Left hindlimb (tissue), 1 donor: ENCODE results near the gene SPDYE6.
A peak's percentile ranks its signal among the peaks of the same experiment; 100 is the strongest.
"Not testable (repeated sequence)": the region's sequence is repeated elsewhere in the genome, so short reads cannot be mapped to it uniquely, and the experiment has no call there.

Experiments
- DNase-seq: peaks from one replicate; pipeline ENCODE4 v3.0.0-alpha.2; 2018

The SPDYE6 gene

GRCh38 chr7:102363549-102364393 lies 7.5 kb upstream of the SPDYE6 start:
- DNase-seq = peak; percentile 98

- DNase-seq = not testable (repeated sequence)
Observed at GRCh38 chr7:102346983-102347382, 9.3 kb downstream of the SPDYE6 start.

DNA sequence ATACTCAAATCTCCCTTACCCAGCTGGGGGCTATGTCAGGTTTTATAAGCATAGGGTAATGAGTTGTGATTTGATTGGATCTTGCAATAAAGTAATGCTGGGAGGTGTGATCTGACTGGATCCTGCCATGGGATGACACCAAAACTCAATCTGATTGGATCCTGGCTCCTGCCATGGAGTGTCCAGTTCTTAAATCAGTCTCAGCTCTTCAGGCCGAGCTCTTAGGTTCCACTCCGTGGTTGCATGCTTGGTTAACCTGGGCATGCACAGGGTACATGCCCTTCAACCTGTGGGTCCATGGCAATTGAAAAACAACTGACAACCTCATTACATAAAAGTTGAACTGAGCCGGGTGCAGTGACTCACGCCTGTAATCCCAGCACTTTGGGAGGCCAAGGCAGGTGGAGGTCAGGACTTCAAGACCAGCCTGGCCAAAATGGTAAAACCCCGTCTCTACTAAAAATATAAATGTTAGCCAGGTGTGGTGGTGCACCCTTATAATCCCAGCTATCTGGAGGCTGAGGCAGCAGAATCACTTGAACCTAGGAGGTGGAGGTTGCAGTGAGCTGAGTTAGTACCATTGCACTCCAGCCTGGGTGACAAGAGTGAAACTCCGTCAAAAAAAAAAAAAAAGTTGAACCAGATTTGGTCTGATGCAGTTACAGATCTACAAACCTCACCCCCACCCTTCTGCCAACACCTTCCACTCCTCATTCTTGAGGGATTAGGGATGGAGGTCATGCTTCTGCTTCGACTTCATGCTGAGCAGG lies 15.5 kb downstream of the SPDYE6 start:
- DNase-seq = not testable (repeated sequence)

DNA sequence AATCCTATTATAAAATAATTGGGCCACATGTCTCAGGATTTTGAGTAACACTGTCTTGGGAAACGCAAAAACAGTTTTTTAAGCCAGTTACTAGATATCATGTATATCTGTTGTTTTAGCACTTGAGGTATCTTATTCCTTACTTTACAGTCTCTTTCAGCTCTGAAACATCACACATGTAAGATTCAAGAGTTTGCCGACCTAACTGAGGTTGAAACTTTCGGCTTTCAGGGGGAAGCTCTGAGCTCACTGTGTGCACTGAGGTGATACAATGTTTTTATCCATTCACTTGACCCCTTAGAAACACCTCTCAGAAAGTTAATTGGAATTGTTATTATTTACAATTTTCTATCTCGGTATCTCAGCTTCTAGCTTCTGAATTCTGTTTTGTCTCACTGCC lies 18.8 kb downstream of the SPDYE6 start:
- not testable (repeated sequence) for DNase-seq

DNA sequence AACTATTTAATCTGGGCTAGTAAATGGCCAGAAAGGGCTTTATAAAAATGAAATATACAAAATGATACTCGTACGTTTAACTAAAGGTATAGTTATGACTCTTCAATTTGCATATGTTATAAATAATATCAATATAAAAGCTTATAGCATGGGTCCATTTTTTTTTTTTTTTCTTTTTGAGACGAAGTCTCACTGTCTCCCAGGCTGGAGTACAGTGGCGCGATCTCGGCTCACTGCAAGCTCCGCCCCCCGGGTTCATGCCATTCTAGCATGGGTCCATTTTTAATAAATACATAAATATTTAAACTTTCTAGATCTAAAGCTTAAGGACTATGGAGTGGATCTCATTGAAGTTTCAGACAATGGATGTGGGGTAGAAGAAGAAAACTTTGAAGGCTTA lies 19.2 kb downstream of the SPDYE6 start:
- DNase-seq = not testable (repeated sequence)

DNA sequence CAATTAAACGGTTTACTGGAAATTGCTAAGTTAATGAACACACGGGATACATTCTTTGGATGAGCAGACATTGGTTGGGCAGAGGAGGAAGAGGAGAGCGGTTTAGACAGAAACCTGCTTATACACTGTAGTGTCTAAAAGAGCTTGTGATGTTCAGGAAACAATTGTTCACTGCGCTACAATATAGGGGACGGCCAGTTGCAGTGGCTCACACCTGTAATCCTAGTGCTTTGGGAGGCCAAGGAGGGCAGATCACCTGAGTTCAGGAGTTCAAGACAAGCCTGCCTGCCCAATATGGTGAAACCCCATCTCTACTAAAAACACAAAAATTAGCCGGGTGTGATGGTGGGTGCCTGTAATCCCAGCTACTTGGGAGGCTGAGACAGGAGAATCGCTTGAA lies 20.7 kb downstream of the SPDYE6 start:
- not testable (repeated sequence) for DNase-seq

- DNase-seq = not testable (repeated sequence)
Observed at GRCh38 chr7:102330666-102331460, 25.4 kb downstream of the SPDYE6 start.

- DNase-seq = not testable (repeated sequence)
Observed at GRCh38 chr7:102329366-102329765, 26.9 kb downstream of the SPDYE6 start.

GRCh38 chr7:102328863-102329262 lies 27.4 kb downstream of the SPDYE6 start:
- not testable (repeated sequence) for DNase-seq

GRCh38 chr7:102327183-102327582 lies 29.1 kb downstream of the SPDYE6 start:
- not testable (repeated sequence) for DNase-seq

- no peak for DNase-seq
Observed at GRCh38 chr7:102326157-102326889, 29.9 kb downstream of the SPDYE6 start.

DNA sequence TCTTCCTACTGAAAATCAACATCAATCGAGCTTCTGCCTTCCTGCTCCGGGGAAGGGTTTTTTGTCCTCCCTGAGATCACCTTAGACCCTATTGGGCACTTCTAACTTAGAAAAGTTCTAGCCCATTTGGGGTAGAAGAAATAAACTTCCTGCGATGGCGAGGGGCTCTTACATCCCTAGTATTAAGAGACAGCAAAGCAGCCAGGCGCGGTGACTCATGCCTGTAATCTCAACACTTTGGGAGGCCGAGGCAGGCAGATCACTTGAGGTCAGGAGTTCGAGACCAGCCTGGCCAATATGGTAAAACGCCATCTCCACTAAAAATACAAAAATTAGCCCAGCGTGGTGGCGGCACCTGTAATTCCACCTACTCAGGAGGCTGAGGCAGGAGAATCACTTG lies 31.1 kb downstream of the SPDYE6 start:
- DNase-seq = not testable (repeated sequence)

GRCh38 chr7:102323914-102324195 lies 32.4 kb downstream of the SPDYE6 start:
- DNase-seq = no peak

DNA sequence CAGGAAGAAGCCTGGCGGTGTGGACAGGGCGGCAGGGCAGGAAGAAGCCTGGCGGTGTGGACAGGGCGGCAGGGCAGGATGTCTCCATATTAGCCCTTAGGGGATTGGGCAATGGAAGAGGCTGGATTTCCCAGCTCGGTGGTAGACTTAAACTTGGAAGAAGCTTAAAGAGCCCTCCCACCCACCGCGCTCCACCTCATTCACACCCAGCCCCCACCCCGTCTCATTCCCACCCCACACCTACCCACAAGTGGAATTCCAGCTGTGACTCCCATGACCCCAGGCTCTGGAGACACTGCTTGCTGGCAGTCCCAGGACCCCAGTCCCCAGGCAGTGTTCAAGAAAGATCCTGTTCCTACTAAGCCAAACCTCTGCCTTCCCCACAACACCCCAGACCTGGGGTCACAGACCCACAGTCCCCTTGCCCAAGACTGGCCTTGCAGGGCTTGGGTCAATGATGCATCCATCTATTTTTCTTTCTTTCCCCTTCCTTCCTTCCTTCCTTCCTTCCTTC lies 34.0 kb downstream of the SPDYE6 start:
- no peak for DNase-seq

DNA sequence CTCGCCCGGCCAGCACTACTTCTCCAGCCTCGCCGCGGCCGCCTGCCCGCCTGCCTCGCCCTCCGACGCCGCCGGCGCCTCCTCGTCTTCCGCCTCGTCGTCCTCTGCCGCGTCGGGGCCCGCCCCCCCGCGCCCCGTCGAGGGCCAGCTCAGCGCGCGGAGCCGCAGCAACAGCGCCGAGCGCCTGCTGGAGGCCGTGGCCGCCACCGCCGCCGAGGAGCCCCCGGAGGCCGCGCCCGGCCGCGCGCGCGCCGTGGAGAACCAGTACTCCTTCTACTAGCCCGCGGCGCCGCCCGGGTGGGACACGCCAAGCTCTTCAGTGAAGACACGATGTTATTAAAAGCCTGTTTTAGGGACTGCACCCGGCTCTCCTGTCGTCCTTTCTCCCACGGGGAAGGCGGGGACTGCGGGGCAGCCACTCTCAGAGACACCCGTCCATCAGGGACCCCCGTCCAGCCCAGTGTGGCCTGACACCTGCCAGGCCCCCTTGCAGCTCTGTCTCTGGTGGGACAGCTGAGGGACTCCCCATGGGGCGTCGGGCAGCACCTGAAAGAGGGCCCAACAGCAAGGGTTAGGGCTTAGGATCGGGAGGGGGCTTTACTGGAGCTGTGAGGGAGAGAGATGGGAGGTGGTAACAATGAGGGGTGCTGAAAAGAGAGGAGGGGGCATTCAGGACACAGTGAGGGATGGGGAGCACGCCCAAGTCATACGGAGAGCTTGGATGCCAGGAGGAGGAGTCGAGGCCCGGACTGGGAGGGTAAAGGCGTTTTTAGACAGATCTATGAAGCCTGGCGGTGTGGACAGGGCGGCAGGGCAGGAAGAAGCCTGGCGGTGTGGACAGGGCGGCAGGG lies 34.7 kb downstream of the SPDYE6 start:
- no peak for DNase-seq

DNA sequence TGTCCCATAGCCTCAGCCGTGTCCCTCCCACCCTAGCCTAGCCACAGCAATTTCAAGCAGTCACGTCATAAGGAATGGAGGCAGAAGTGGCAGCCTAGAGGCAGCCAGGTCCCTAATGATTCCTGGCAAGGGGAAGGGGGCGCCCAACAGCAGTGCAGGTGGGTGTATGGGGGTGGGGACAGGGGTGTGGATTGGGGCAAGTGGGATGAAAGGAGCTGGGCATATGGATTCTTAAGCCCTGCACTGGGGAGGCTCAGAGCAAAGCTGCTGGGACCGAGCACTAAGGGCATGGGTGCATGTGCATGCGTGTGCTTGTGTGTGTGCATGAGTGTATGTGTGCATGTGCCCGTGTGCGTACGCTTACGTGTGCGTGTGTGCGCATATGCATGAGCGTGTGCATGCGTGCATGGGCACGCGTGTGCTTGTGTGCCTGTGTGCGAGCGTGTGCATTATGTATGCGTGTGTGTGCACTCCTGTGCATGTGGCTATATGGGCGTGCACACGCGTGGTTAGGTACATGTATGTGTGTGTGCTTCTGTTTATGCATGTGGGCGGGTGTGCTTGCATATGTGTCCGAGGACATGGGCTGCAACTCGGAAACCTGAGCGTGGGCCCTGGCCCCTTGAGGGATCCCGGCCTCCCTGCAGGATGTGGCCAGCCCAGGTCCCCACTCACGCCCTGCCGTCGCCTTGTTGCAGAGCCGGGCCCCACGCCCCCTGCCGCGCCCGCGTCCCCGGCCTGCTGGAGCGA lies 35.5 kb downstream of the SPDYE6 start:
- no peak for DNase-seq

DNA sequence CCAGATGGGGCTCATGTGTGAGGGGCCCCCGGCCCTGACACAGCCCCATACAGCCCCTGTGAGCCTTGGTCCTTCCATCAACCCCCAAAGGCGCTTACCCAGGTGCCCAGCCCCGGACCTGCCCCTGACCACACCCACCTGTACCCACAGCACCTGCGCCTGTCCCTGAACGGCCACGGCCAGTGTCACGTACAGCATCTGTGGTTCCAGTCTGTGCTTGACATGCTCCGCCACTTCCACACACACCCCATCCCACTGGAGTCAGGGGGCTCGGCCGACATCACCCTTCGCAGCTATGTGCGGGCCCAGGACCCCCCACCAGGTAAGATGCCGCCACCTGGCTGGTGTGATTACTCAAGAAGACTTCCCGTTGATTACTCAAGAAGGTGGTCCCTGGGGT lies 36.1 kb downstream of the SPDYE6 start:
- no peak for DNase-seq

GRCh38 chr7:102319671-102320070 lies 36.6 kb downstream of the SPDYE6 start:
- no peak for DNase-seq

DNA sequence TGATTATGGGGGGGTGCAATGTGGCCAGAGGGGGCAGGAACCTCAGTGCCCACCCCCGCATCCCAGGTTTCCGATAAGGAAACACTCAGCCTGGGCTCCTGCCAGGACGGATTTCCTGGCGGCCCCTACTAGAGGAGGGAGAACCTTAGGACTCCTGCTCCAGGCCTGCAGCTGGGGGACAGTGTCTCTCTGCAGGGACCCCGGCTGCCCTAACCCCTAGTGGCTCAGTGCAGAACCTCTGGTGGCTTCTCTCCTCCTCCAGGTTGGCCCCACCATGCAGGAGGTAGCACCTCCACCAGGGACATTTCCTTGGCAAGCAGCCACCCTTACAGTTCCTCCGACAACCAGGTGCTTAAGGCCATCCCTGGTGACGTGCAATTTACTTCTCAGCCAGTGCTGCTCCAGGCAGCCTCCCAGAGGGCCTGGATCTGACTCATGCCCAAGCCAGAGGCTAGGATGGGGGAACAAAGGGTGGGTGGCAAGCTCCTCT lies 37.7 kb downstream of the SPDYE6 start:
- DNase-seq = no peak
